HepG2 (cell line): ENCODE results near the gene TLE5. TPM values are rescaled to one million over a fixed set of nuclear protein-coding genes. Genes with fewer than 3 reads are reported as not detected.
A peak's percentile ranks its signal among the peaks of the same experiment; 100 is the strongest.

Experiments used
- ATAC-seq: fragments of 200-7000 bp; cut with Tn5 transposase; 3 replicates; pipeline ENCODE4 v1.9.1; 2020; ENCODE audit warnings: mild to moderate bottlenecking, moderate library complexity
- BruUV-seq: library from RNA; stranded (reverse); fragments of 400-500 nt; replicated peaks from 2 replicates; lab custom pipeline; 2021; lab: Mats Ljungman, UMichigan
- CTCF ChIA-PET: fragments of 300-600 bp; formaldehyde crosslinking; extraction: SDS; loops from one replicate; lab custom pipeline; 2021; ENCODE audit warnings: low total read pairs, inconsistent platforms, low intra/inter-chr PET ratio; lab: Yijun Ruan, JAX
- POLR2A ChIA-PET: fragments of 350-600 bp; sonication (Branson Sonifier 250); formaldehyde crosslinking; loops from one replicate; lab custom pipeline; 2020; ENCODE audit warnings: antibody characterized with exemption, inconsistent platforms; lab: Yijun Ruan, JAX
- DNase-seq: peaks from one replicate; pipeline ENCODE4 v3.0.0-alpha.2; 2015; ENCODE audit warnings: low spot score
- FAIRE-seq: peaks from 3 replicates; lab custom pipeline; 2011; peaks lifted over from hg19 to GRCh38; lab: Jason Lieb, UNC
- H2AFZ ChIP-seq: one replicate; pipeline ENCODE4 v1.6.1; 2011; ENCODE audit warnings: low read length, inconsistent platforms
- H3K27ac ChIP-seq: fragments of 300-600 bp; 3 replicates; pipeline ENCODE4 v1.8.0; 2011; ENCODE audit warnings: mixed run types, mild to moderate bottlenecking, mixed read lengths, low read length, inconsistent platforms; ENCODE audit not compliant: insufficient read depth; ENCODE audit errors: extremely low read length
- H3K27me3 ChIP-seq, 2 experiments: fragments of 200-600 bp in 1 of 2; 2 replicates in 1 of 2; 3 replicates in 1 of 2; pipeline versions ENCODE4 v1.6.0 to v1.8.0; 2011; ENCODE audit warnings: low read length in 2 of 2, mild to moderate bottlenecking in 2 of 2, moderate library complexity in 2 of 2, inconsistent platforms in 1 of 2; ENCODE audit not compliant: insufficient read depth in 2 of 2, control insufficient read depth in 1 of 2
- H3K36me3 ChIP-seq, 2 experiments: fragments of 200-600 bp in 1 of 2; replicated peaks in 1 of 2; 2 replicates in 1 of 2; 3 replicates in 1 of 2; pipeline versions ENCODE4 v1.5.1 to v1.8.0; 2011; ENCODE audit warnings: low read length in 2 of 2, inconsistent platforms in 1 of 2; ENCODE audit not compliant: insufficient read depth in 2 of 2, control insufficient read depth in 1 of 2
- H3K4me1 ChIP-seq: 2 replicates; pipeline ENCODE4 v1.5.1; 2012; ENCODE audit warnings: low read length, inconsistent platforms; ENCODE audit not compliant: insufficient read depth
- H3K4me2 ChIP-seq: 2 replicates; pipeline ENCODE4 v1.6.0; 2011; ENCODE audit warnings: low read depth, low read length, inconsistent platforms
- H3K4me3 ChIP-seq, 3 experiments: fragments of 200-600 bp in 1 of 3; sonication (generic), shearing (Covaris generic) in 1 of 3; replicated peaks in 1 of 3; 2 replicates each; pipeline ENCODE4 v1.5.1; 2011 to 2016; ENCODE audit warnings: low read length in 3 of 3, inconsistent platforms in 2 of 3, low read depth in 2 of 3, mild to moderate bottlenecking in 2 of 3, control low read depth in 1 of 3, mixed read lengths in 1 of 3; ENCODE audit not compliant: insufficient read depth in 1 of 3
- H3K79me2 ChIP-seq: one replicate; pipeline ENCODE4 v1.6.1; 2011; ENCODE audit warnings: low read length, inconsistent platforms; ENCODE audit not compliant: insufficient read depth
- H3K9ac ChIP-seq: 2 replicates; pipeline ENCODE4 v1.6.0; 2011; ENCODE audit warnings: mild to moderate bottlenecking, low read depth, low read length, inconsistent platforms; ENCODE audit not compliant: insufficient read depth
- H3K9me3 ChIP-seq: 2 replicates; pipeline ENCODE4 v1.5.1; 2012; ENCODE audit warnings: mild to moderate bottlenecking, low read length
- H4K20me1 ChIP-seq: 2 replicates; pipeline ENCODE4 v1.6.0; 2011; ENCODE audit warnings: inconsistent platforms, mild to moderate bottlenecking, low read length, moderate library complexity; ENCODE audit not compliant: insufficient read depth
- CBX5 ChIP-seq: sonication (generic); formaldehyde crosslinking; IDR thresholded peaks from 2 replicates; pipeline ENCODE4 v1.4.0; 2020; ENCODE audit warnings: missing genetic modification reagents, borderline replicate concordance
- ETV5 ChIP-seq: IDR thresholded peaks from 2 replicates; pipeline ENCODE4 v1.6.1; 2018; ENCODE audit warnings: missing biosample characterization, missing genetic modification reagents, inconsistent platforms, borderline replicate concordance
- HDAC1 ChIP-seq: sonication (generic); formaldehyde crosslinking; IDR thresholded peaks from 2 replicates; pipeline ENCODE4 v1.5.1; 2020; ENCODE audit warnings: mild to moderate bottlenecking, missing genetic modification reagents
- HOXA5 ChIP-seq: sonication (generic); formaldehyde crosslinking; IDR thresholded peaks from 2 replicates; pipeline ENCODE4 v1.4.0; 2020; ENCODE audit warnings: missing genetic modification reagents
- MTA3 ChIP-seq: sonication (generic); formaldehyde crosslinking; IDR thresholded peaks from 2 replicates; pipeline ENCODE4 v1.4.0; 2020; ENCODE audit warnings: missing genetic modification reagents
- NFKB2 ChIP-seq: sonication (generic); formaldehyde crosslinking; IDR thresholded peaks from 2 replicates; pipeline ENCODE4 v1.4.0; 2020; ENCODE audit warnings: missing genetic modification reagents, borderline replicate concordance
- RNF2 ChIP-seq: fragments of 450-650 bp; conservative IDR thresholded peaks from 2 replicates; pipeline ENCODE4 v1.6.1; 2016; ENCODE audit warnings: low read depth
- RXRB ChIP-seq: IDR thresholded peaks from 2 replicates; pipeline ENCODE4 v1.6.1; 2016; ENCODE audit warnings: borderline replicate concordance, missing genetic modification reagents, missing compliant biosample characterization
- SP5 ChIP-seq: IDR thresholded peaks from 2 replicates; pipeline ENCODE4 v1.6.1; 2016; ENCODE audit warnings: low read depth, borderline replicate concordance
- TOE1 ChIP-seq: sonication (generic); formaldehyde crosslinking; IDR thresholded peaks from 2 replicates; pipeline ENCODE4 v1.4.0; 2020; ENCODE audit warnings: mild to moderate bottlenecking, missing genetic modification reagents
- ZFP90 ChIP-seq: sonication (generic); formaldehyde crosslinking; IDR thresholded peaks from 2 replicates; pipeline ENCODE4 v1.8.0; 2022; ENCODE audit warnings: missing genetic modification reagents, mild to moderate bottlenecking, inconsistent platforms, borderline replicate concordance
- ZNF225 ChIP-seq: sonication (generic); formaldehyde crosslinking; IDR thresholded peaks from 2 replicates; pipeline ENCODE4 v1.4.0; 2020; ENCODE audit warnings: mild to moderate bottlenecking, missing genetic modification reagents
- ZNF331 ChIP-seq: sonication (generic); formaldehyde crosslinking; IDR thresholded peaks from 2 replicates; pipeline ENCODE4 v1.4.0; 2020; ENCODE audit warnings: missing genetic modification reagents
- WGBS: methylation state at CpG from one replicate; pipeline ENCODE4 v1.1.6; 2017; ENCODE audit warnings: low lambda C conversion rate; 5-methylcytosine and 5-hydroxymethylcytosine counted together
- in situ Hi-C: cut with HindIII; loops from 2 replicates; pipeline ENCODE4 v1.10.0; 2017; ENCODE audit warnings: low pct_unique_long_range_greater_than_20kb; ENCODE audit not compliant: extremely low pct_ligation_motif_present
- intact Hi-C: fragments of 100-400 bp; cut with micrococcal nuclease; formaldehyde crosslinking; loops from one replicate; pipeline ENCODE4 v1.10.0; 2022; ENCODE audit not compliant: unreplicated experiment
- polyA plus RNA-seq, 8 experiments: library from polyadenylated mRNA; depleted of rRNA in 3 of 8; stranded (reverse) in 7 of 8; unstranded in 1 of 8; fragments of >200 nt; fragmentation: Illumina TruSeq in 4 of 8; extraction: Trizol in 4 of 8; gene quantifications; 2 replicates each; pipeline versions ENCODE4 v1.2.1 to v1.2.3, GENCODE V29; 2011 to 2016; ENCODE audit warnings: low read depth in 4 of 8, missing spikeins in 1 of 8, mixed read lengths in 1 of 8; ENCODE audit not compliant: insufficient read depth in 1 of 8
- total RNA-seq, 5 experiments: library from RNA; depleted of rRNA; stranded (reverse); fragments of >200 nt; fragmentation: Illumina TruSeq; extraction: Trizol; gene quantifications; 2 replicates each; pipeline ENCODE4 v1.2.3, GENCODE V29; 2016; ENCODE audit warnings: low read depth in 1 of 5
- TF ChIP-seq, protein P1 (sequence below): IDR thresholded peaks from 2 replicates; pipeline ENCODE4 v1.4.0; 2020; ENCODE audit warnings: mild to moderate bottlenecking, missing genetic modification reagents
- TF ChIP-seq, protein P2 (sequence below): fragments of 450-650 bp; IDR thresholded peaks from 2 replicates; pipeline ENCODE4 v1.6.1; 2017
- TF ChIP-seq, protein P3 (sequence below): sonication (generic); formaldehyde crosslinking; IDR thresholded peaks from 2 replicates; pipeline ENCODE4 v1.5.0; 2020; ENCODE audit warnings: missing genetic modification reagents, mild to moderate bottlenecking, borderline replicate concordance
- TF ChIP-seq, protein P4 (sequence below): sonication (generic); formaldehyde crosslinking; IDR thresholded peaks from 2 replicates; pipeline ENCODE4 v1.8.0; 2022; ENCODE audit warnings: missing genetic modification reagents, mild to moderate bottlenecking, borderline replicate concordance

Gene TLE5
- total and polyA plus RNA-seq, 2 of the 13 experiments (the other 11 are each of a cell fraction or from before 2014, with no cell fraction given) = 62.8 to 189 TPM

DNA sequence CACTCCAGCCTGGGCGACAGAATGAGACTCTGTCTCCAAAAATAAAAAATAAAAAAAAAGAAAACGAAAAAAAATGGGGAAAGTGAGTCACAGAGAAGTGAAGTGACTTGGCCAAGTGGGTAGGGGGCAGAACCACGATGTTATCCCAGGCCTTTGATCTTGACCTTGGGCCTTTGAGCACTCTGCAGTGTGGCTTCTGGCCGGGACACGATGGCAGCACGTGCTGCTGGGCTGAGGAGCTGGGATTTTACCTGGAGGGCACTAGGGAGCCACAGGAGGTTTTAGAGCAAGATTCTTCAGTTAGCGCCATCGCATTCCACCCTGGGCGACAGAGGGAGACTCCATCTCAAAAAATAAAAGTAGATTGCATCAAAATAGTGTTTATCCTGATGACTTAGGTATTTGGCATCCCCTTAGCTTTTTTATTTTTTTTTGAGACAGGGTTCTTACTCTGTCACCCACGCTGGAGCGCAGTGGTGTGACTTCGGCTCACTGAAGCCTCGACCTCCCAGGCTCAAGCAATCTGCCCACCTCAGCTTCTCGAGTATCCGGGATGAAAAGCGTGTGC is 4.3 kb upstream of the TLE5 start:
- DNase-seq = peak; percentile 28
- Histone ChIP-seq H2AFZ (no peak overlapping the region), H3K79me2 (no peaks in the 10 kb centered on the region), H3K9me3 (no peaks in the 10 kb centered on the region), H3K9ac (no peak overlapping the region), H3K27ac (no peak overlapping the region), H3K4me2 (no peak overlapping the region; the same call in 1 of the 2 replicates), H3K4me1 (peaks cover 71% of the 10 kb centered on the region), H4K20me1 (no peaks in the 10 kb centered on the region), H3K4me3 (no peak overlapping the region), H3K36me3 (no peaks in the 10 kb centered on the region), H3K27me3 (no peaks in the 10 kb centered on the region)
- 57% methylated on average over 14 of the region's 16 CpGs for WGBS
- ChIA-PET CTCF (no interaction called here), POLR2A (no interaction called here)
- ATAC-seq = no peak
- intact Hi-C loops (no loop called here), in situ Hi-C loops (no loop called here)
- no TSS peak for BruUV-seq
- FAIRE-seq = no peak
- peak; percentile 57 for TF ChIP-seq RXRB (CRISPR knock-in tag)
- TF ChIP-seq, protein P1, sequence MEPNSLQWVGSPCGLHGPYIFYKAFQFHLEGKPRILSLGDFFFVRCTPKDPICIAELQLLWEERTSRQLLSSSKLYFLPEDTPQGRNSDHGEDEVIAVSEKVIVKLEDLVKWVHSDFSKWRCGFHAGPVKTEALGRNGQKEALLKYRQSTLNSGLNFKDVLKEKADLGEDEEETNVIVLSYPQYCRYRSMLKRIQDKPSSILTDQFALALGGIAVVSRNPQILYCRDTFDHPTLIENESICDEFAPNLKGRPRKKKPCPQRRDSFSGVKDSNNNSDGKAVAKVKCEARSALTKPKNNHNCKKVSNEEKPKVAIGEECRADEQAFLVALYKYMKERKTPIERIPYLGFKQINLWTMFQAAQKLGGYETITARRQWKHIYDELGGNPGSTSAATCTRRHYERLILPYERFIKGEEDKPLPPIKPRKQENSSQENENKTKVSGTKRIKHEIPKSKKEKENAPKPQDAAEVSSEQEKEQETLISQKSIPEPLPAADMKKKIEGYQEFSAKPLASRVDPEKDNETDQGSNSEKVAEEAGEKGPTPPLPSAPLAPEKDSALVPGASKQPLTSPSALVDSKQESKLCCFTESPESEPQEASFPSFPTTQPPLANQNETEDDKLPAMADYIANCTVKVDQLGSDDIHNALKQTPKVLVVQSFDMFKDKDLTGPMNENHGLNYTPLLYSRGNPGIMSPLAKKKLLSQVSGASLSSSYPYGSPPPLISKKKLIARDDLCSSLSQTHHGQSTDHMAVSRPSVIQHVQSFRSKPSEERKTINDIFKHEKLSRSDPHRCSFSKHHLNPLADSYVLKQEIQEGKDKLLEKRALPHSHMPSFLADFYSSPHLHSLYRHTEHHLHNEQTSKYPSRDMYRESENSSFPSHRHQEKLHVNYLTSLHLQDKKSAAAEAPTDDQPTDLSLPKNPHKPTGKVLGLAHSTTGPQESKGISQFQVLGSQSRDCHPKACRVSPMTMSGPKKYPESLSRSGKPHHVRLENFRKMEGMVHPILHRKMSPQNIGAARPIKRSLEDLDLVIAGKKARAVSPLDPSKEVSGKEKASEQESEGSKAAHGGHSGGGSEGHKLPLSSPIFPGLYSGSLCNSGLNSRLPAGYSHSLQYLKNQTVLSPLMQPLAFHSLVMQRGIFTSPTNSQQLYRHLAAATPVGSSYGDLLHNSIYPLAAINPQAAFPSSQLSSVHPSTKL = peak; percentile 62
- peak; percentile 74; the same call in 1 of the 2 replicates for TF ChIP-seq NFKB2 (CRISPR knock-in tag)
- TF ChIP-seq ETV5 (CRISPR knock-in tag) = peak; percentile 34; the same call in 1 of the 2 replicates
- TF ChIP-seq MTA3 (CRISPR knock-in tag) = no peak
- TF ChIP-seq HOXA5 (CRISPR knock-in tag) = no peak
- 0 out of 2 replicates have a peak, but pooled peaks have one; percentile 42 for TF ChIP-seq CBX5 (CRISPR knock-in tag)
- 0 out of 2 replicates have a peak, but pooled peaks have one; percentile 48 for TF ChIP-seq ZNF225
- TF ChIP-seq SP5 = peak; percentile 27; the same call in 1 of the 2 replicates
- no peak for TF ChIP-seq RNF2
- TF ChIP-seq ZFP90 (CRISPR knock-in tag) = peak; percentile 28; the same call in 1 of the 2 replicates
- TF ChIP-seq, protein P2, sequence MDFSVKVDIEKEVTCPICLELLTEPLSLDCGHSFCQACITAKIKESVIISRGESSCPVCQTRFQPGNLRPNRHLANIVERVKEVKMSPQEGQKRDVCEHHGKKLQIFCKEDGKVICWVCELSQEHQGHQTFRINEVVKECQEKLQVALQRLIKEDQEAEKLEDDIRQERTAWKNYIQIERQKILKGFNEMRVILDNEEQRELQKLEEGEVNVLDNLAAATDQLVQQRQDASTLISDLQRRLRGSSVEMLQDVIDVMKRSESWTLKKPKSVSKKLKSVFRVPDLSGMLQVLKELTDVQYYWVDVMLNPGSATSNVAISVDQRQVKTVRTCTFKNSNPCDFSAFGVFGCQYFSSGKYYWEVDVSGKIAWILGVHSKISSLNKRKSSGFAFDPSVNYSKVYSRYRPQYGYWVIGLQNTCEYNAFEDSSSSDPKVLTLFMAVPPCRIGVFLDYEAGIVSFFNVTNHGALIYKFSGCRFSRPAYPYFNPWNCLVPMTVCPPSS = no peak
- TF ChIP-seq HDAC1 (CRISPR knock-in tag) = peak; percentile 40; the same call in 1 of the 2 replicates
- peak; percentile 51 for TF ChIP-seq ZNF331 (CRISPR knock-in tag)
- TF ChIP-seq, protein P3, sequence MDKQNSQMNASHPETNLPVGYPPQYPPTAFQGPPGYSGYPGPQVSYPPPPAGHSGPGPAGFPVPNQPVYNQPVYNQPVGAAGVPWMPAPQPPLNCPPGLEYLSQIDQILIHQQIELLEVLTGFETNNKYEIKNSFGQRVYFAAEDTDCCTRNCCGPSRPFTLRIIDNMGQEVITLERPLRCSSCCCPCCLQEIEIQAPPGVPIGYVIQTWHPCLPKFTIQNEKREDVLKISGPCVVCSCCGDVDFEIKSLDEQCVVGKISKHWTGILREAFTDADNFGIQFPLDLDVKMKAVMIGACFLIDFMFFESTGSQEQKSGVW (CRISPR knock-in tag) = no peak
- TF ChIP-seq TOE1 (CRISPR knock-in tag) = no peak
- TF ChIP-seq, protein P4, sequence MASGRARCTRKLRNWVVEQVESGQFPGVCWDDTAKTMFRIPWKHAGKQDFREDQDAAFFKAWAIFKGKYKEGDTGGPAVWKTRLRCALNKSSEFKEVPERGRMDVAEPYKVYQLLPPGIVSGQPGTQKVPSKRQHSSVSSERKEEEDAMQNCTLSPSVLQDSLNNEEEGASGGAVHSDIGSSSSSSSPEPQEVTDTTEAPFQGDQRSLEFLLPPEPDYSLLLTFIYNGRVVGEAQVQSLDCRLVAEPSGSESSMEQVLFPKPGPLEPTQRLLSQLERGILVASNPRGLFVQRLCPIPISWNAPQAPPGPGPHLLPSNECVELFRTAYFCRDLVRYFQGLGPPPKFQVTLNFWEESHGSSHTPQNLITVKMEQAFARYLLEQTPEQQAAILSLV (CRISPR knock-in tag) = 0 out of 2 replicates have a peak, but pooled peaks have one; percentile 6
